Left ventricle myocardium superior (tissue), 1 donor: ENCODE results near the gene KIR3DL1. TPM values are rescaled to one million over a fixed set of nuclear protein-coding genes. Genes with fewer than 3 reads are reported as not detected.

Experiments used
- ATAC-seq: fragments of 200-7000 bp; cut with Tn5 transposase; one replicate; pipeline ENCODE4 v1.9.1; 2020; ENCODE audit warnings: mild to moderate bottlenecking, moderate library complexity
- DNase-seq: peaks from one replicate; pipeline ENCODE4 v3.0.0-alpha.2; 2020
- intact Hi-C: fragments of 100-400 bp; cut with micrococcal nuclease; formaldehyde crosslinking; loops from one replicate; pipeline ENCODE4 v1.11.0; 2022
- total RNA-seq: library from RNA; stranded (reverse); fragmentation: NEBNext Ultra II Directional; extraction: Animal tissue kit (Norgen Biotek cat#: 25700); gene quantifications from one replicate; pipeline ENCODE4 v1.2.1, GENCODE V29; 2021
- donor health status: DM: no; HTN: yes; CAD: no; lungs with severe emphysema.

The KIR3DL1 gene
- total RNA-seq, 1 donor from 2014 or later = not detected

DNA sequence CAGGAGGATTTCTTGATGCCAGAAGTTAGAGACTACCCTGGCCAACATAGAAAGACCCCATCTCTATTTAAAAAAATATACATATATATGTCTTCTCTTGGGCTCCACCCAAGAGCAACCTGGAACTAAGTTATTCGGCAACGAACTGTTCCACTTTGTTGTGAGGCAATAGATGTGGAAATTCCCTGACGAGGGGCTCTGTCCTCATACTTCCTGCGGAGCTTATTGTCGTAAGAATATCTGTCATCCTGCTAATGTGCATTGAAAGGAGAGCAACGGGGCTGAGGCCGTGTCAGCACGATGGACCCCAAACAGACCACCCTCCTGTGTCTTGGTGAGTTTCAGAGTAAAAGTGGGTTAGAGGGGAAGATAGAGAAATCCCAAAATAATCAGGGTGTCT is 57.7 kb downstream of the KIR3DL1 start, which contains the start of gene FCAR:
TSS of gene FCAR (plus strand) at position 246 of the 400 bp plus-strand sequence. CDS start at position 301, 55 bp downstream.
- ATAC-seq (no peak), DNase-seq (no peak)
- intact Hi-C loops = no loop called here

DNA sequence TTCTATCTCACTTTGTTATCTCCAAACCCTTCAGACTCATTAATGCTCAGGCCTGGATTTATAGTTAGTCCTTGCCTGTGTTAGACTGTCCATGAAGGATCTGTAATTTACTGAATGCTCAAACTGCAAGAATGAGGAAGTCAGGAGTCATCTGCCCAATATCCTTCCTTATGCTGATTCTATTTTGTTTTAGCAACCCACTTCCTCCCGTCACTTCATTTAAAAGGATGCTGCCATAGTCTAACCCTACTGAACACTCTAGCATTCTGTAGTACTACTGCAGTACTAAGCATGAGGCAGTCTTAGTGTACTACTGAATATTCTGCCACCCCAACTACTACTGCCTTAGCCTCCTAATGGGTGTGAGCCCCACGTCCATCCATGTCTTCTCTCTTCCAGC is 59.2 kb downstream of the KIR3DL1 start:
- DNase-seq (no peak), ATAC-seq (peak; percentile 18)
- intact Hi-C loops = no loop called here

DNA sequence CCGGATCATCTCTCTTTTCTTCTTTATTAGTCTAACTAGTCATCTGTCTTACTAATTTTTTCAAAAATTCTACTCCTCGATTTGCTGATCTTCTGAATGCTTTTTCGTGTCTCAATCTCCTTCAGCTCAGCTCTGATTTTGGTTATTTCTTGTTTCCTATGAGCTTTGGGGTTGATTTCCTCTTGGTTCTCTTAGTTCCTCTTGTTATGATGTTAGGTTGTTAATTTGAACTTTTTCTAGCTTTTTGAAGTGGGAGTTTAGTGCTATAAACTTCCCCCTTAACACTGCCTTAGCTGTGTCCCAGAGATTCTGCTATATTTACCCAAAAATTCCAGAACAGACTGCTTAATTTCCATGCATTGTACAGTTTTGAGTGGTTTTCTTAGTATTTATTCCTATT is 61.2 kb downstream of the KIR3DL1 start:
- intact Hi-C loops = no loop called here
- DNase-seq = no peak
- no peak for ATAC-seq

Other genes with a start within 250 kb of the KIR3DL1 start
- gene LILRA2, start 242.7 kb upstream of the KIR3DL1 start, total RNA-seq = 2.0 TPM
- gene LILRA1, start 222.8 kb upstream of the KIR3DL1 start, total RNA-seq = 0.50 TPM
- 2.2 TPM for gene LILRB1, start 186.0 kb upstream of the KIR3DL1 start, total RNA-seq
- 3.3 TPM for gene LILRB4, start 153.5 kb upstream of the KIR3DL1 start, total RNA-seq
- not detected for gene KIR3DL3, start 92.0 kb upstream of the KIR3DL1 start, total RNA-seq
- not detected for gene KIR2DL3, start 78.0 kb upstream of the KIR3DL1 start, total RNA-seq
- not detected for gene KIR2DL1, start 46.7 kb upstream of the KIR3DL1 start, total RNA-seq
- gene KIR2DL4, start 12.9 kb upstream of the KIR3DL1 start, total RNA-seq = not detected
- not detected for gene KIR2DS4, start 16.2 kb downstream of the KIR3DL1 start, total RNA-seq
- gene KIR3DL2, start 34.0 kb downstream of the KIR3DL1 start, total RNA-seq = not detected
- 0.32 TPM for gene FCAR, start 57.8 kb downstream of the KIR3DL1 start, total RNA-seq
- gene NCR1, start 89.7 kb downstream of the KIR3DL1 start, total RNA-seq = 0.27 TPM
- not detected for gene NLRP7, start 131.1 kb downstream of the KIR3DL1 start, total RNA-seq
- gene NLRP2, start 149.9 kb downstream of the KIR3DL1 start, total RNA-seq = 0.67 TPM
- not detected for gene GP6, start 221.8 kb downstream of the KIR3DL1 start, total RNA-seq
- 52.0 TPM for gene RDH13, start 246.7 kb downstream of the KIR3DL1 start, total RNA-seq